ENCODE results near the gene USP7.

DNA sequence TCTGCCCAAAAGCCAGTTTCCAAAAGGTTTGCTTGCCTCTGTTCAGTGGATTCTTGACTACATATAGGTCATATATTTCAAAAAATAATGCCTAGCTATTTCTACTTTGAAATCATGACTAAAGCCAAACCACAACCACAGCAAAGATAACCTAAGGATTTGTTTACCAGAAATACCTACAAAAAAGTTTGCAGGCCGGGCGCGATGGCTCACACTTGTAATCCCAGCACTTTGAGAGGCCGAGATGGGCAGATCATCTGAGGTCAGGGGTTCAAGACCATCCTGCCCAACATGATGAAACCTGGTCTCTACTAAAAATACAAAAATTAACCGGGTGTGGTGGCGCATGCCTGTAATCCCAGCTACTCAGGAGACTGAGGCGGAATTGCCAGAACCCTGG lies 110.1 kb downstream of the USP7 start:
- TF ChIP-seq FOXM1 (IDR thresholded peaks at IDR 0.05; ENCODE audit: borderline replicate concordance) (no peak), SUZ12 (IDR thresholded peaks at IDR 0.05) (no peak), TARDBP (IDR thresholded peaks at IDR 0.05) (no peak), NFRKB (IDR thresholded peaks at IDR 0.05) (no peak), SP1 (IDR thresholded peaks at IDR 0.05) (no peak), FOXA1 (IDR thresholded peaks at IDR 0.05) (no peak), ELF4 (IDR thresholded peaks at IDR 0.05) (no peak), CTBP1 (IDR thresholded peaks at IDR 0.05; ENCODE audit: borderline replicate concordance) (no peak), L3MBTL2 (conservative IDR thresholded peaks at IDR 0.05) (no peak), HDGF (IDR thresholded peaks at IDR 0.05; ENCODE audit: borderline replicate concordance) (no peak), ARNT (IDR thresholded peaks at IDR 0.05) (no peak), FOXK2 (IDR thresholded peaks at IDR 0.05) (no peak), BHLHE40 (IDR thresholded peaks at IDR 0.05; ENCODE audit: borderline replicate concordance) (no peak)
- TF ChIP-seq, protein P1, sequence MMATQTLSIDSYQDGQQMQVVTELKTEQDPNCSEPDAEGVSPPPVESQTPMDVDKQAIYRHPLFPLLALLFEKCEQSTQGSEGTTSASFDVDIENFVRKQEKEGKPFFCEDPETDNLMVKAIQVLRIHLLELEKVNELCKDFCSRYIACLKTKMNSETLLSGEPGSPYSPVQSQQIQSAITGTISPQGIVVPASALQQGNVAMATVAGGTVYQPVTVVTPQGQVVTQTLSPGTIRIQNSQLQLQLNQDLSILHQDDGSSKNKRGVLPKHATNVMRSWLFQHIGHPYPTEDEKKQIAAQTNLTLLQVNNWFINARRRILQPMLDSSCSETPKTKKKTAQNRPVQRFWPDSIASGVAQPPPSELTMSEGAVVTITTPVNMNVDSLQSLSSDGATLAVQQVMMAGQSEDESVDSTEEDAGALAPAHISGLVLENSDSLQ (IDR thresholded peaks at IDR 0.05): no peak

Measured in HEK293T (cell line).